ENCODE measurements around the gene VSX1.

The VSX1 gene

GRCh38 chr20:25065625-25066338, 16.2 kb downstream of the VSX1 start:
- peak; percentile 80 for DNase-seq (ENCODE audit: low spot score)

- DNase-seq (ENCODE audit: low spot score): no peak
These were observed 16.8 kb downstream of the VSX1 start for GRCh38 chr20:25065072-25065624.

GRCh38 chr20:25064561-25065071, 17.3 kb downstream of the VSX1 start:
- DNase-seq (ENCODE audit: low spot score): no peak

GRCh38 chr20:25063981-25064380, 18.0 kb downstream of the VSX1 start:
- DNase-seq (ENCODE audit: low spot score): no peak

GRCh38 chr20:25063546-25063945, 18.4 kb downstream of the VSX1 start:
- DNase-seq (ENCODE audit: low spot score): no peak

GRCh38 chr20:25062841-25063240, 19.1 kb downstream of the VSX1 start:
- DNase-seq (ENCODE audit: low spot score): no peak

GRCh38 chr20:25061821-25062530, 20.0 kb downstream of the VSX1 start:
- no peak for DNase-seq (ENCODE audit: low spot score)

- DNase-seq (ENCODE audit: low spot score): no peak
These were observed 20.7 kb downstream of the VSX1 start for GRCh38 chr20:25061103-25061799.

GRCh38 chr20:25059866-25060465, 22.0 kb downstream of the VSX1 start:
- no peak for DNase-seq (ENCODE audit: low spot score)

- DNase-seq (ENCODE audit: low spot score): peak; percentile 43
These were observed 22.8 kb downstream of the VSX1 start for GRCh38 chr20:25058847-25059810.

GRCh38 chr20:25058051-25058846, 23.7 kb downstream of the VSX1 start, which contains the start of gene ACSS1:
Gene ACSS1, minus strand, starts transcription at chr20:25058139. Its CDS starts 37 bp downstream, at chr20:25058102.
- peak; percentile 72 for DNase-seq (ENCODE audit: low spot score)

- DNase-seq (ENCODE audit: low spot score): peak; percentile 90
These were observed 24.5 kb downstream of the VSX1 start for GRCh38 chr20:25057234-25058050.

- no peak for DNase-seq (ENCODE audit: low spot score)
These were observed 25.2 kb downstream of the VSX1 start for GRCh38 chr20:25056690-25057233.

GRCh38 chr20:25055711-25056495, 26.0 kb downstream of the VSX1 start:
- no peak for DNase-seq (ENCODE audit: low spot score)

GRCh38 chr20:25054995-25055629, 26.8 kb downstream of the VSX1 start:
- peak; percentile 60 for DNase-seq (ENCODE audit: low spot score)

- no peak for DNase-seq (ENCODE audit: low spot score)
These were observed 27.7 kb downstream of the VSX1 start for GRCh38 chr20:25054096-25054820.
